Nephron progenitor cell (in vitro differentiated cells): ENCODE data around the gene KCNQ1.
A peak's percentile ranks its signal among the peaks of the same experiment; 100 is the strongest.

Experiments
- DNase-seq: peaks from one replicate; pipeline ENCODE4 v3.0.0; 2021
- H3K27ac Mint-ChIP-seq: 2 replicates; pipeline ENCODE4 v1.8.0; 2021; ENCODE audit warnings: mild to moderate bottlenecking, moderate library complexity, mixed read lengths
- H3K27me3 Mint-ChIP-seq: 2 replicates; pipeline ENCODE4 v1.8.0; 2021; ENCODE audit warnings: mild to moderate bottlenecking, low read depth, mixed read lengths; ENCODE audit not compliant: poor library complexity
- H3K36me3 Mint-ChIP-seq: 2 replicates; pipeline ENCODE4 v1.8.0; 2021; ENCODE audit warnings: low read depth, mixed read lengths
- H3K4me1 Mint-ChIP-seq: 2 replicates; pipeline ENCODE4 v1.8.0; 2021; ENCODE audit warnings: mixed read lengths
- H3K4me3 Mint-ChIP-seq: 2 replicates; pipeline ENCODE4 v1.8.0; 2021; ENCODE audit warnings: mild to moderate bottlenecking, moderate library complexity, mixed read lengths
- H3K9me3 Mint-ChIP-seq: 2 replicates; pipeline ENCODE4 v1.8.0; 2021; ENCODE audit warnings: mild to moderate bottlenecking, moderate library complexity, mixed read lengths
- CTCF ChIP-seq: fragments of 200-600 bp; sonication (generic); IDR thresholded peaks from 2 replicates; pipeline ENCODE4 v1.5.0; 2021; ENCODE audit warnings: antibody characterized with exemption

Gene KCNQ1

DNA sequence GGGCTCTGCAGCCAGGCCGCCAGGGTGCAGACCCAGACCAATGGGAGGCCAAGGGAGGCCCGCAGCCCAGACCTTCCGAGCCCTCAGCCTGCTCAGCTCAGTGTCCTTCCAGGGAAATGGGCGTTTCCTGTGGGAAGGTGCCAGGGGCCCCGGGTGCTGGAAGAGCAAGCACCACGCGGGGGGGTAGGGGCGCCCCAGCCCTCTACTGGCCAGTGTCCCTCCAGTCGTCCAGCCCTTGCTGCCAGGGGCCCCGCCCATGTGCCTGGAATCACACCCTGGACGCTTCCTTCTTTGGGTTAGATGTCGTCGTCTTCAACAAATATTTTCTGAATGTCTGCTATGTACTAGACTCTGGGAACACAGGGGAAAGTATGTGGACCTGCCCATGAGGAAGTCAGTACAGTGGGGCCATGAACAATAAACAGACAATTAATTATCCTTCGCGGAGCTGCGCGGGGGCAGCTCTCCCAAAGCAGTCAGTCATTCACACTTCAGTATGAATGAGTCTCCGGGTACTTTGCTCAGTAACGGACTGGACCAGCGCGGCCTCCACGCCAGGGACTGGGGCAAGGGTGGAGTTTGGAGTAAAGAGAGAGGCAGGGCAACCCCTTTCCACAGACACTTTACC, 380.6 kb downstream of the KCNQ1 start:
- peaks cover 16% of the 10 kb centered on the region for H3K27me3 Mint-ChIP-seq
- peak overlapping the region; percentile 83 for H3K27ac Mint-ChIP-seq
- H3K36me3 Mint-ChIP-seq, result peaks cover 37% of the 10 kb centered on the region
- peaks cover 68% of the 10 kb centered on the region for H3K9me3 Mint-ChIP-seq
- DNase-seq, result no peak
- H3K4me1 Mint-ChIP-seq, result peaks cover 31% of the 10 kb centered on the region
- H3K4me3 Mint-ChIP-seq, result no peak overlapping the region
- TF ChIP-seq CTCF, result no peak

- Mint-ChIP-seq H3K27me3 (peaks cover 16% of the 10 kb centered on the region), H3K9me3 (peaks cover 61% of the 10 kb centered on the region), H3K4me1 (peaks cover 31% of the 10 kb centered on the region), H3K27ac (peak overlapping the region; percentile 64), H3K36me3 (peaks cover 37% of the 10 kb centered on the region), H3K4me3 (no peak overlapping the region)
- DNase-seq, result no peak
- TF ChIP-seq CTCF, result no peak
These were observed 381.3 kb downstream of the KCNQ1 start for GRCh38 chr11:2825889-2826678.

DNA sequence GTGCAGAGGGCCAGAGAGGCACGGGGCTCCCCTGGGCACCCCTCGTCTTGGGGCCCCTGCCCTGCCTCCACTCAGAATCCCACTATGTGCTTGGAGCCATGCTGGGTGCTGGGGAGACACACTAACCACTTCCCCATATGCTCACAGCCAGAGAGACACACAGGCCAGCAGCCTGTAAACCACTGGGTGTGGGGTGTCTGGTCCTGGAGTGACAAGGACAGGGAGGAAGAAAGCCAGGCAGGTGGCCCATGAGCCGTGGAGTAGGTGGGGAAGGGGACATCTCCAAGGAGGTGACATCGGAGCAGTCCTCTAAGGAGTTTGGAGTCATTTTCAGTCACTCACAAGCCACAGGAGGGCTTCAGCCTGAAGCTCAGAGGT, 381.9 kb downstream of the KCNQ1 start:
- peak overlapping the region; percentile 85 for H3K27ac Mint-ChIP-seq
- peaks cover 16% of the 10 kb centered on the region for H3K27me3 Mint-ChIP-seq
- peaks cover 35% of the 10 kb centered on the region for H3K36me3 Mint-ChIP-seq
- no peak for DNase-seq
- H3K4me1 Mint-ChIP-seq, result peaks cover 31% of the 10 kb centered on the region
- H3K4me3 Mint-ChIP-seq, result no peak overlapping the region
- peaks cover 56% of the 10 kb centered on the region for H3K9me3 Mint-ChIP-seq
- TF ChIP-seq CTCF, result no peak

- no peak for TF ChIP-seq CTCF
- peaks cover 16% of the 10 kb centered on the region for H3K27me3 Mint-ChIP-seq
- DNase-seq, result no peak
- peaks cover 29% of the 10 kb centered on the region for H3K36me3 Mint-ChIP-seq
- no peak overlapping the region for H3K4me3 Mint-ChIP-seq
- peaks cover 31% of the 10 kb centered on the region for H3K4me1 Mint-ChIP-seq
- peaks cover 51% of the 10 kb centered on the region for H3K9me3 Mint-ChIP-seq
- H3K27ac Mint-ChIP-seq, result no peak overlapping the region
These were observed 382.4 kb downstream of the KCNQ1 start for GRCh38 chr11:2827256-2827655.

DNA sequence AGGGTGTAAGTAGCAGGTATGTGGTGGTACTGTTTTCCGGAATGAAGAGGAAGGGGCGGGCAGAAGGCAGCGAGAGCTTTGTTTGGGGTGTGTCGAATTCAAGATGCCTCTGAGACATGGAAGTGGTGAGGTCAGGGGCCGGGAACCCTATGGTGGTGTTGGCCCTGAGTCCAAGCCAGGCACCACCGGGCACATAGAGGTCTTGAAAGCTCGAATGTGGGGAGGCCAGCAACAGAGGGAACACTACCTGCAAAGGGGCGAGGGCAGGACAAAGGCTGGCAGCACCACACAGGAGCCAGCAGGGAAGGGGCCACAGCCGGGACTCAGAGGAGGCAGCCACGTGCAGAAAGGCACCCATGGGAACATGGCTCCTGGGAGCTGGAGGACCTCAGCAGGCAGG, 383.0 kb downstream of the KCNQ1 start:
- no peak for TF ChIP-seq CTCF
- H3K36me3 Mint-ChIP-seq, result peaks cover 24% of the 10 kb centered on the region
- H3K4me1 Mint-ChIP-seq, result peaks cover 31% of the 10 kb centered on the region
- H3K27me3 Mint-ChIP-seq, result peaks cover 16% of the 10 kb centered on the region
- DNase-seq, result no peak
- H3K9me3 Mint-ChIP-seq, result peaks cover 45% of the 10 kb centered on the region
- H3K27ac Mint-ChIP-seq, result no peak overlapping the region
- no peak overlapping the region for H3K4me3 Mint-ChIP-seq
